HTR-8/SVneo (cell line): Measurements from ENCODE around the gene TBC1D1.

ENCODE experiments used
- DNase-seq: peaks from one replicate; pipeline ENCODE4 v3.0.0; 2011; ENCODE audit warnings: low spot score, mixed read lengths; ENCODE audit not compliant: insufficient read length
- FAIRE-seq: peaks from 2 replicates; lab custom pipeline; 2011; peaks lifted over from hg19 to GRCh38; lab: Jason Lieb, UNC

The TBC1D1 gene

DNA sequence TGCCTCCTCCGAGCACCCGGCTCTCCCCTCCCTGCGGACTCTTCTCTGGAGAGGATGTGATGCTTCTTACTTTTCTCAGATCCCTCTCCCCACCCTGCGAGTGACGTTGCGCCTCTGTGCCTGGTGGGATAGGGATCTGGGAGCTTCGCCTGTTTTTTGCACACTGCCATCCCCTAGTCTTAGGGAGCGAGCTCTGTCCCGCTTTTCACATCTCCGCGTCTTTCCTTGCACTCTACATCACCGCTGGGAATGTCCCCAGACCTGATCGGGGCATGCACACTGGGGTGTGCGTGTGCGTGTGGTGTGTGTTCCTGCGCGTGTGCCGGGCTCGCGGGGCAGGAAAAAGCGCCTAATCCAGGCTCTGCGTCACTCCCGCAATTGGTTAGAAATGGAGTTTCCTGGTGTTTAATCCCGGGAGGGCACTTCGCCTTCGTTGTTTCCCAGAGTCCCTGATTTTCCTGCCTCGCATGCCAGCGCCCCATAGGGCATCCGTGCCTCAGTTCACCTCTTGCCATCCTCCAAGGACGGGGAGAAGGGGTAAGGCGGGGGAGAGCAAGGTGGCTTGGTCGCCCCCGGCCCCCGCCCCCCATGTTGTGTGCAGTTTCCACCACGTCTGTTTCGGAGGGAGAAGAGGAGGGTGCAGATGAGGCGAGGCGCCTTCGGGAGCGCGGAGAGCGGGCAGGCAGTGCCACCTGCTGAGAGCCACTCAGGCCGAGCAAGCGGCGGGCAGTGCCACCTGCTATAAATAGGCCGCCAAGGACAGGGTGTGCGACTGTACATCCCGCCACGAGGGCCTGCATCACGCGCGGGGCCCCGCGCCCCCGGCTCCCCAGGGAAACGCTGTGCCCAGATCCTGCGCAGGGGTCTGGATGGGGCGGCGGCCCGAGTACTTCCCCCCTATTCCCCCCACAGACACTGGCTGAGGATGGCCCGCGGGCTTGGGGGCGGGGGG, 759 bp upstream of the TBC1D1 start:
- DNase-seq (peak; percentile 24), FAIRE-seq (no peak)

- FAIRE-seq (no peak), DNase-seq (peak; percentile 43)
Observed at GRCh38 chr4:37891260-37892159, 626 bp downstream of the TBC1D1 start.

DNA sequence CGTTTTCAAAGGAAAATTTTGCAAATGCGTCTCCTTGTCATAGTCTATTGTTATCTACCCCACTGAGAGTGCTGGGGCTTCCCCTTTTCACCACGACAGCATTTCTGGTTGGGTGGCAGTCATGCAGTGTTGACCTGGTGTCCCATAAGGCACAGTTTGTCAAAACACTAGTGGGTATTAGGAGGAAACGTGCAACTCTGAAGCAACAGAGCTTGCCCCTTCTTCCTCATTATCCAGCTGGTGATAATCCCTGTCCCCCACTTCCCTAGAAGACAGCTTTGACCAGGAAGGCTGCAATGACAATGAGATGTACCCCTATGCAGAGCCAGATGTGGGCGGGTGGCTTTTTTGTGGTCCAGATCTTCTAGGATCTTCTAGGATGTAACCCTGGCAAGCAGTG, 1.8 kb downstream of the TBC1D1 start:
- DNase-seq: no peak
- FAIRE-seq: no peak

DNA sequence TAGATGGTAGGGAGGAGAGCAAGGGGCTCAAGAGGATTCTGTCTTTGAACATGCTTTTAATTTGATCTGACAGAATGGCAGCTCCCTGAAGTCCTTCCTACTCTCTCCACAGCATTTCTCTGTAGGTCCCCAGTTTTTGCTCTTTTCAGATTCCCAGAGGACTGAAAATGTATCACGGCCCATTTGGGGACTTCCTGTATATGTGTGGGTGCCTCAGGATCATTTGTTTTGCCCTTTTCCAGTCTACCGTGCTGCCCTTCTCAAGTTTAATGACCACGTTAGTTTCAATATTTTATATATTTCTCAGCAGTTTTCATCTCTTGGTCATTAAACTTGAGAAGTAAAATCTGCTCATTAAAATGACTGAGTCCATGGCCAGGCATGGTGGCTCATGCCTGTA, 2.3 kb downstream of the TBC1D1 start:
- no peak for DNase-seq
- FAIRE-seq: no peak

DNA sequence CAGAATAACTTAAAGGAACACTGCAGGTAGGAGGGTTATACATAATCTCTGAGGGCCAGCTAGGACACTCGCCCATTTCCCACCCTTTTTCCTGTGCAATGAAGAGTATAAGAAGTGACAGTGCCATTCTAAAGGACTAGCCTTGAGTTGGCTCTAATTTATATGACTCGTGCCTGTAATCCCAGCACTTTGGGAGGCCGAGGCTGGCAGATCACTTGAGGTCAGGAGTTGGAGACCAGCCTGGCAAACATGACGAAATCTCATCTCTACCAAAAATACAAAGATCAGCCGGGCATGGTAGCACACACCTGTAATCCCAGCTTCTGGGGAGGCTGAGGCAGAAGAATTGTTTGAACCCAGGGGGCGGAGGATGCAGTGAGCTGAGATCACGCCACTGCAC, 4.4 kb downstream of the TBC1D1 start:
- DNase-seq (no peak), FAIRE-seq (no peak)

GRCh38 chr4:37896206-37896860, 5.4 kb downstream of the TBC1D1 start:
- no peak for DNase-seq
- FAIRE-seq: no peak

DNA sequence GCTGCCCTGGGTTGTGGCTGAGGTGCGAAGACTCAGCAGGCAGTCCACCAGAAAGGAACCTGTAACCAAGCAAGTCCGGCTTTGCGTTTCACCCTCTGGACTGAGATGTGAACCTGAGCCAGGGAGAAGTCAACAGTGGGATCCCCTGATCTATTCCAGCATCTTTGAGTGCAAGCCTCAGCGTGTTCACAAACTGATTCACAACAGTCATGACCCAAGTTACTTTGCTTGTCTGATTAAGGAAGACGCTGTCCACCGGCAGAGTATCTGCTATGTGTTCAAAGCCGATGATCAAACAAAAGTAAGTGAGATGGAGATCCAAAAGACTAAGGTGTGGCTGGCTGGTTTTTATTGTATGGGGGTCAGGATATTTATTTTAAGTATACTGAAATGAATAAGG, 11.3 kb downstream of the TBC1D1 start:
- DNase-seq: no peak
- no peak for FAIRE-seq

- FAIRE-seq (no peak), DNase-seq (no peak)
Observed at GRCh38 chr4:37902738-37903693, 12.1 kb downstream of the TBC1D1 start.

DNA sequence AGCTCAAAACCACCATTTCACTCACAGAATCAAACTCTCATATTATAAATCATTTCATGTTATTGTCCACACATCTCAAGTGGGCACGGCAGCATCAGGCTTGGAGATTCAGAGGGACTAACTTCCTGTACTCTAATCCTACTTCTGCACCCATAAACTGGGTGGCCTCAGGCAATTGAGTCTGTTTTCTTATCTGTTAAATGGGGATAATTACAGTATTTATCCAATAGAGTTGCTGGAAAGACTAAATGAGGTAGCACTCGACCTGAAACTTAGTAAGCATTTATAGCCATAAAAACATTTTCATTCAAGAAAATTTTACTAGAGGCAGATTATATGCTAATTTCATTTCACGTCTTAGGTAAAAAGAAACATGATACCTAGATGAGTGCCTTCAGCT, 13.0 kb downstream of the TBC1D1 start:
- DNase-seq (no peak), FAIRE-seq (no peak)

DNA sequence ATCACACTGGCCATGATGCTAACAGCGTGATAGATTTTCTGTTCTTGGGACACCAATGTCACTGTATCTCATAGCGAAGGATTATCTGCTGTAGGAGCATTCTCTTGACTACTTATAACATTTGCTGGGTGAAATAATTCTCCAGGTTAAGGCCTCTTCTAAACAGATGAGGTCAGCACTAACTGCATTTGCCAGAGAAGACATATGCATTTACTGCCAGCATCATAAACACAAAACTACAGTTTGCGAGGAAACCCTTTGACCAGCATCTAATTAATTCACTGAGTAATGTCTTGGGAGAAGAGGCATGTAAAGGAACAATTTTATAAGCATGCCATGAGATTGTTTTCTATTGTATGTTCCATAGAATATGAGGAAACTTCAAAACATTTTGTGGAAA, 13.9 kb downstream of the TBC1D1 start:
- FAIRE-seq (no peak), DNase-seq (no peak)

DNA sequence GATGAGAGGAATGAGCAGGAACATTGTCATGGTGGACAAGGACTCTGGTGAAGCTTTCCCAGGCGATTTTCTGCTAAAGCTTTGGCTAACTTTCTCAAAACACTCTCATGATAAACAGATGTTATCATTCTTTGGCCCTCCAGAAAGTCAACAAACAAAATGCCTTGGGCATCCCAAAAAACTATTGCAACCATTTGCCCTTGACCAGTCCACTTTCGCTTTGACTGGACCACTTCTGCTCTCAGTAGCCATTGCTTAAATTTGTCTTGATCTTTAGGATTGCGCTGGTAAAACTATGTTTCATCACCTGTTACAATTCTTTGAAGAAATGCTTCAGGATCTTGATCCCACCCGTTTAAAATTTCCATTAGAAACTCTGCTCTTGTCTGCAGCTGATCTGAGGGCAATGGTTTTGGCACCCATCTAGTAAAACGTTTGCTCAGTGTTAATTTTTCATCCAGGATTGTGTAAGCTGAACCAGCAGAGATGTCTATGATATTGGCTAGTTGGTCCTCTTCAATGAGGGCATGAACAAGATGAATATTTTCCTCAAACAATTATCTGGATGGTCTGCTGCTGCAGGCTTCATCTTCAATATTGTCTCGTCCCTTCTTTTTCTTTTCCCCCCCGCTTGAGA, 14.8 kb downstream of the TBC1D1 start:
- no peak for DNase-seq
- FAIRE-seq: no peak

DNA sequence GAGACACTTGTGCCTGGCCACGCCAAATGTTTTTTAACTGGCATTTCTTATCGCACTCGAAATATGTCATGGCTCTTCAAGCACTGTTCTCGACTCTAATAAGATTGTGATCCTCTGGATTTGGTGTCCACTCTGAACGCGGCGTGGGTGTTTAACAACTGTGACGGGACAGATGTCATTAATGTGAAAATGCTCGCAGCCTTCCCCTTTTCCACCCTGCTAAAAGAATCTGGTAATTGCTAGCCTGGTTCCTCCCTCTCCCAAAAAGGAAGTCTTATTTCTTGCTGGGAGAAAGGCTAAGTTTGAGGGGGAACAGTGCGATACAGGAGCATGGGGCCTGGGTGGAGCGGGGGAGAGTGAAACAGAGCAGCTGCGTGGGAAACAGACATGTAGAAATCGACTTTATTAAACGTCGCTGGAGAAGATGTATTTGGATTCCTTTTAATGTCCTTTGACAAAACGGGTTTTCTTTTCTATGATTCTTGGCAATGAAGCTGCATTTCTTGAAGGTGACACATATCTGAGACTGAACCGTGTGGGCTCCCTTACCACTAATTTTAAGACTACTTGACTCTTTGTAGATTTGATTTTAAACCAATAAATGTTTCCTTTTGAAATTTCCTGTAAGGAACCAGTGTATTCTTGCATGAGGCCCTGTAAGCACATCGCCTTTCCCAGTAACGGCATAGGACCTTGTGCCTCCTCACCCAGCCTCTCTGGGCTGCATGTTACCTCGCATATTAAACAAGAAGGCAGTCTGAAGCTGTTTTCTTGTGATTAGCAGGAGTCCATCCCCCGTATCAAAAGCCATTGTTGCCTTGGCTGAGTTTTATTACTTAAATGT, 17.8 kb downstream of the TBC1D1 start:
- DNase-seq: no peak
- FAIRE-seq: no peak

DNA sequence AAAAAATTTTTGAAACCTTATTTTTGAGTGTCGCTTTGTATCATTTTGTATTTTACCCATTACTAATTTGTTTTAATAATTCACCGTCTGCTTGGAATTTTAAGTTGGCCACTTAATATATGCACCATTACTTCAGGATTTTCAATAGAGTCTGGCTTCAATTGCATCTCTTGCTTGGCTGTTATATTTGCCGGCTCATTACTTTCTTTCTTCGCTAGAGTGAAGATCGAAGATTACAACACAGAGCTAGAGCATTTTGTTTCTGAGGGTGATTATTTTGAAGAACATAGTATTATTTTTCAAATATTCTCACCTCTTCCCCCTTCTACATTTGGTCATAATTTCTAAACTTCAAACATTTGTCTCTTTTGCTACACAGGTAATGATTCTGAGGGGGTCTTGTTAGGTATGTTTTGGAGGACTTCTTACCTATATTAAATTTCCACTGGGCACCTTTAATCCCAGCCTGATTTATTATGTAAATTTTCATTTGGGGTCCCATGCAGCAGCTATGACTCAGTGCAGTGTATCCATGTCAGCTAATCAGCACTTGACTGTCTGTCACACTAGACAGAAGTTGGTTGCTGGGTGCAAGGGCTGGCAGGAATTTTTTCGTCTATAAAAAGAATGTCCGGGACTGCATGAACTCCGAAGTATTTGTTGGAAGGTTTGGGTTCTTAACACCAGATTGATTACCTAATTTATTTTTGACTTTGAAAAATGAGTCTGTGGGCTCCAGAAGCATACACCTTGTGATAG, 18.6 kb downstream of the TBC1D1 start:
- DNase-seq: no peak
- no peak for FAIRE-seq

GRCh38 chr4:37910091-37910486, 19.2 kb downstream of the TBC1D1 start:
- no peak for FAIRE-seq
- no peak for DNase-seq

DNA sequence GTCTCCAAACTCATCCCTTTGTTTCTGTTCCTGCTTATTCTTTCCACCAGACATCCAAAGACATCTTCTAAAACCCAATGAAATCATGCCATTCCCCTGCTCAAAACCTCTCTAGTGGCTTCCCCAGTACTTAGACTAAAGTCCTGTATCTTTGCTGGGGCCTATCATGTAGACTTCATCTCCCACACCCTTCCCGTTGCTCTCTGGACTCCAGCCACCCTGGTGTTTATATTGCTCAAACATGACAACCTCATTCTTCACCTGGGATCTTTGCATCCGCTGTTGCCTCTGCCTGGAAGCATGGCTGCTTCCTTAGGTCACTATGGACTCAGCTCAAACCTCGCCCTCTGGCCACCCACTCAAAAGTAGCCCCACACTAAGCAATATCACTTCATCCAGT, 23.7 kb downstream of the TBC1D1 start:
- no peak for FAIRE-seq

DNA sequence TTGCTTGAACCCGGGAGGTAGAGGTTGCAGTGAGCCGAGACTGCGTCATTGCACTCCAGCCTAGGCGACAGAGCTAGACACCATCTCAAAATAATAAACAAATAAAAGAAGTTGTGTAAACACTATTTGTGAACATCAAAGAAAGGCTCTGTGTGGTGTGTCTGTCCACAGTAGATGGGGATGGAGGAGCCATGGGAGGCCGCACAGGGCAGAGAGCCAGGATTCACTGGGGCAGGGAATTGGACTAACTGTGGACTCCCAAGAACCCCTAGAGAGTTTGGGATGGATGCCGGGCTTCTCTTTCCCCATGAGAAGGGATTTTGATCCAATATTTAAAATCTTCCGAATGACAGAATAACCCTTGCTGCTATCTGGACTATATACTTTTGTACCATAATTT, 26.5 kb downstream of the TBC1D1 start:
- FAIRE-seq (no peak), DNase-seq (no peak)

More for the DNA sequence above, 23.7 kb downstream of the TBC1D1 start:
- DNase-seq: no peak

GRCh38 chr4:37918653-37919052, 27.8 kb downstream of the TBC1D1 start:
- DNase-seq: no peak
- FAIRE-seq: no peak
